A549 (cell line): ENCODE measurements around the gene MYLK3. TPM values are rescaled to one million over a fixed set of nuclear protein-coding genes. Genes with fewer than 3 reads are reported as not detected.
"Not testable (repeated sequence)": the region's sequence is repeated elsewhere in the genome, so short reads cannot be mapped to it uniquely, and the experiment has no call there.

ENCODE experiments used
- ATAC-seq, 2 experiments: fragments of 200-7000 bp in 1 of 2; fragments of >200 bp in 1 of 2; cut with Nextera tagmentation in 1 of 2; cut with Tn5 transposase in 1 of 2; 3 replicates each; pipeline versions ENCODE4 v1.8.0 to v1.9.1; 2018 to 2020; ENCODE audit warnings: mild to moderate bottlenecking in 1 of 2, moderate library complexity in 1 of 2
- CTCF ChIA-PET: fragments of 300-600 bp; sonication (Branson Sonifier 250); formaldehyde crosslinking; extraction: SDS; loops from one replicate; lab custom pipeline; 2021; ENCODE audit warnings: antibody characterized with exemption, inconsistent platforms; lab: Yijun Ruan, JAX
- POLR2A ChIA-PET: fragments of 350-600 bp; formaldehyde crosslinking; extraction: SDS; loops from one replicate; lab custom pipeline; 2021; ENCODE audit warnings: antibody characterized with exemption, inconsistent platforms; lab: Yijun Ruan, JAX
- DNase-seq, 2 experiments: peaks; one replicate each; pipeline versions ENCODE4 v3.0.0 to v3.0.0-alpha.2; 2011 to 2016; ENCODE audit warnings: low read depth in 1 of 2, low spot score in 1 of 2
- FAIRE-seq: peaks from 2 replicates; lab custom pipeline; 2011; peaks lifted over from hg19 to GRCh38; lab: Jason Lieb, UNC
- H3K27ac ChIP-seq, 2 experiments: fragments of >200 bp; sonication (Bioruptor Twin); formaldehyde crosslinking; 3 replicates each; pipeline ENCODE4 v1.5.1; 2016 to 2017
- H3K4me1 ChIP-seq: fragments of >200 bp; sonication (Bioruptor Twin); formaldehyde crosslinking; 3 replicates; pipeline ENCODE4 v1.6.1; 2016
- H3K4me2 ChIP-seq: fragments of >200 bp; sonication (Bioruptor Twin); formaldehyde crosslinking; 3 replicates; pipeline ENCODE4 v1.6.1; 2016
- H3K4me3 ChIP-seq: fragments of >200 bp; sonication (Bioruptor Twin); formaldehyde crosslinking; 3 replicates; pipeline ENCODE4 v1.5.1; 2016
- H3K9me3 ChIP-seq: fragments of >200 bp; sonication (Bioruptor Twin); formaldehyde crosslinking; 3 replicates; pipeline ENCODE4 v1.6.1; 2016
- CBX2 ChIP-seq: fragments of 200-600 bp; sonication (generic); IDR thresholded peaks from 2 replicates; pipeline ENCODE4 v1.6.1; 2016; ENCODE audit warnings: low read depth, mild to moderate bottlenecking, borderline replicate concordance
- EP300 ChIP-seq, 2 experiments: fragments of >200 bp; sonication (Bioruptor Twin); formaldehyde crosslinking; IDR thresholded peaks; 2 replicates in 1 of 2; 3 replicates in 1 of 2; pipeline ENCODE4 v1.6.1; 2016 to 2017
- HEYL ChIP-seq: fragments of 250-450 bp; sonication (Bioruptor Pico); IDR thresholded peaks from 2 replicates; pipeline ENCODE4 v1.8.0; 2021; ENCODE audit warnings: mild to moderate bottlenecking, moderate library complexity
- HOXB13 ChIP-seq: fragments of 250-450 bp; sonication (Bioruptor Pico); IDR thresholded peaks from 2 replicates; pipeline ENCODE4 v1.5.0; 2020; ENCODE audit warnings: low read depth, mild to moderate bottlenecking, moderate library complexity
- KDM5A ChIP-seq: fragments of 200-600 bp; sonication (generic); IDR thresholded peaks from 2 replicates; pipeline ENCODE4 v1.6.1; 2016; ENCODE audit warnings: antibody characterized with exemption, mild to moderate bottlenecking
- MAFK ChIP-seq: fragments of 450-650 bp; IDR thresholded peaks from 2 replicates; pipeline ENCODE4 v1.6.1; 2014; ENCODE audit not compliant: partially characterized antibody
- MAZ ChIP-seq: fragments of 150-350 bp; IDR thresholded peaks from 2 replicates; pipeline ENCODE4 v1.6.1; 2014; ENCODE audit warnings: antibody characterized with exemption, low read depth, low read length, borderline replicate concordance
- POLR2A ChIP-seq: IDR thresholded peaks from 2 replicates; pipeline ENCODE4 v1.6.1; 2012; ENCODE audit warnings: mild to moderate bottlenecking, low read length
- RAD21 ChIP-seq, 2 experiments: fragments of >200 bp in 1 of 2; sonication (Bioruptor Twin) in 1 of 2; formaldehyde crosslinking in 1 of 2; IDR thresholded peaks in 1 of 2; conservative IDR thresholded peaks in 1 of 2; 2 replicates in 1 of 2; 3 replicates in 1 of 2; pipeline ENCODE4 v1.6.1; 2012 to 2018; ENCODE audit warnings: inconsistent platforms in 1 of 2
- RCOR1 ChIP-seq: fragments of 150-350 bp; IDR thresholded peaks from 2 replicates; pipeline ENCODE4 v1.6.1; 2014; ENCODE audit warnings: antibody characterized with exemption, low read length, low read depth
- RNF2 ChIP-seq: fragments of 200-600 bp; sonication (generic); IDR thresholded peaks from 2 replicates; pipeline ENCODE4 v1.6.1; 2016; ENCODE audit warnings: low read depth, mild to moderate bottlenecking, antibody characterized with exemption, moderate library complexity, borderline replicate concordance
- ZFP36 ChIP-seq: fragments of 450-650 bp; IDR thresholded peaks from 2 replicates; pipeline ENCODE4 v1.6.1; 2014; ENCODE audit warnings: borderline replicate concordance; ENCODE audit not compliant: partially characterized antibody
- ZNF302 ChIP-seq: fragments of 250-450 bp; sonication (Bioruptor Pico); IDR thresholded peaks from 2 replicates; pipeline ENCODE4 v1.9.0; 2021; ENCODE audit warnings: inconsistent platforms, mild to moderate bottlenecking, moderate library complexity
- ZSCAN20 ChIP-seq: fragments of 250-450 bp; sonication (Bioruptor Pico); IDR thresholded peaks from 2 replicates; pipeline ENCODE4 v1.8.0; 2022; ENCODE audit warnings: mild to moderate bottlenecking, moderate library complexity
- WGBS: methylation state at CpG from one replicate; pipeline ENCODE4 v1.1.6; 2017; ENCODE audit errors: missing lambda C conversion rate; 5-methylcytosine and 5-hydroxymethylcytosine counted together
- polyA plus RNA-seq, 4 experiments: library from polyadenylated mRNA; depleted of rRNA in 3 of 4; stranded (reverse); fragments of >200 nt; fragmentation: RNase III in 1 of 4; extraction: RNeasy Plus Mini Kit Qiagen cat#74134 plus additional on column Dnase treatment in 1 of 4; gene quantifications; 2 replicates in 3 of 4; 3 replicates in 1 of 4; pipeline ENCODE4 v1.2.3, GENCODE V29; 2011 to 2017
- TF ChIP-seq, protein P1 (sequence below): fragments of 150-350 bp; IDR thresholded peaks from 2 replicates; pipeline ENCODE4 v1.6.1; 2014; ENCODE audit warnings: low read depth, mild to moderate bottlenecking, low read length
- TF ChIP-seq, protein P2 (sequence below): fragments of 250-450 bp; sonication (Bioruptor Pico); IDR thresholded peaks from 2 replicates; pipeline ENCODE4 v1.5.0; 2021; ENCODE audit warnings: mild to moderate bottlenecking, moderate library complexity, borderline replicate concordance
- TF ChIP-seq, protein P3 (sequence below): fragments of >200 bp; sonication (Bioruptor Twin); formaldehyde crosslinking; IDR thresholded peaks from 3 replicates; pipeline ENCODE4 v1.6.1; 2016
- TF ChIP-seq, protein P4 (sequence below): IDR thresholded peaks from 2 replicates; pipeline ENCODE4 v1.6.1; 2012
- TF ChIP-seq, protein P5 (sequence below): fragments of >200 bp; sonication (Bioruptor Twin); formaldehyde crosslinking; IDR thresholded peaks from 2 replicates; pipeline ENCODE4 v1.6.1; 2016

The MYLK3 gene
- polyA plus RNA-seq, 2 of the 4 experiments (the other 2 are of a cell fraction) = 0.05 to 0.16 TPM

DNA sequence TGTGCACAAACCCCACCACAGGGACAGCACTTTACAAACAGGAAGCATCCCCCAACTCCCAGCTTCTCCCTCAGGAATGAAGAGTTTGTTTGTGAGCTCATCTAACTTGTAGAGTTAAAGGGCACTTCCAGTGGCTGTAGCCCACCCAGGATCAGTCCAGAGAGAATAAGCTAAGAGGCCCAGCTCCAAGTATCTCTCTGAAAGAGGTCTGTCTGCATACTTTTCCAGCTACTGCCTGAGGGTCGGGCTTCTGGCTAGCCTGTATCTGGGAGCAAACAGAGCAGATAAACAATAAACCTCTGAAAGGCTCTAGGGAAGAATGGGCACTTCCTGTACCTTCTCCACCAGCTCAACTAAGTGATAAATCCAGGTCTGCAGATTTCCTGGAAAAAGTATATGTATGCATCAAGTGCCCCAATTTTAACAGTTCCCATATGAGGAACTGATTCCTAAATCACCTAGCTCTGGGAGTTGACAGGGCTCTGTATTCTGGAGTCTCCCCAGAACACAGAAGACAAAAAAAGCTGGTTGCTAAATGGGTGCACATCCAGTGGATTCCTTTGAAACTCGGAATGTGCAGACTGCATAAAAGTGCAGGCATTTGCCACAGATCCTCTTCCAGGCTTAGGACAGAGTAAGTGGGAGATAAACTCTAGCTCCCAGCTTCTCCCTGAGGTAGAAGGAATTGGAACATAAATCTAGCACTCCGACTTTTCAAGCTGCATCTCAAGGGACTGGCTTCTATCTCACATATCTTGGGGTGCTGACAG, 37.1 kb upstream of the MYLK3 start (continued):
- TF ChIP-seq, protein P1, sequence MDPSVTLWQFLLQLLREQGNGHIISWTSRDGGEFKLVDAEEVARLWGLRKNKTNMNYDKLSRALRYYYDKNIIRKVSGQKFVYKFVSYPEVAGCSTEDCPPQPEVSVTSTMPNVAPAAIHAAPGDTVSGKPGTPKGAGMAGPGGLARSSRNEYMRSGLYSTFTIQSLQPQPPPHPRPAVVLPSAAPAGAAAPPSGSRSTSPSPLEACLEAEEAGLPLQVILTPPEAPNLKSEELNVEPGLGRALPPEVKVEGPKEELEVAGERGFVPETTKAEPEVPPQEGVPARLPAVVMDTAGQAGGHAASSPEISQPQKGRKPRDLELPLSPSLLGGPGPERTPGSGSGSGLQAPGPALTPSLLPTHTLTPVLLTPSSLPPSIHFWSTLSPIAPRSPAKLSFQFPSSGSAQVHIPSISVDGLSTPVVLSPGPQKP = no peak
- no peak for TF ChIP-seq HEYL (CRISPR knock-in tag)

DNA sequence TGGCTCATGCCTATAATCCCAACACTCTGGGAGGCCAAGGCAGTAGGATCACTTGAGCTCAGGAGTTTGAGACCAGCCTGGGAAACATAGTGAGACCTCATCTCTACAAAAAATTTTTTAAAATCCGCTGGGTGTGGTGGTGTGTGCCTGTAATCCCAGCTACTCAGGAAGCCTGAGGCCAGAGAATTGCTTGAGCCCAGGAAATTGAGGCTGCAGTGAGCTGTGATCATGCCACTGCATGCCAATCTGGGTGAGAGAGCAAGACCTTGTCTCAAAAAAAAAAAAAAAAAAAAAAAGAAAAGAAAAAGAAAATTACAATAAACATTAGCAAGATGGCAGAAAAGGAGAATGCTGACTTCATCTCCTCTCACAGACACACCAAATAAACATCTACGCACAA, 36.4 kb upstream of the MYLK3 start:
- H3K27ac ChIP-seq, H3K4me1 ChIP-seq, H3K4me2 ChIP-seq, H3K9me3 ChIP-seq, FAIRE-seq, H3K4me3 ChIP-seq, DNase-seq, ATAC-seq, POLR2A ChIA-PET: not testable (repeated sequence)
- 82% methylated on average over 2 of the region's 2 CpGs for WGBS
- CTCF ChIA-PET = interaction anchor here (0.6 to 1.7 kb wide), 2 partner anchors 14 to 111 kb away, joined by 3 to 6 read pairs; no protein-coding TSS in a partner anchor

DNA sequence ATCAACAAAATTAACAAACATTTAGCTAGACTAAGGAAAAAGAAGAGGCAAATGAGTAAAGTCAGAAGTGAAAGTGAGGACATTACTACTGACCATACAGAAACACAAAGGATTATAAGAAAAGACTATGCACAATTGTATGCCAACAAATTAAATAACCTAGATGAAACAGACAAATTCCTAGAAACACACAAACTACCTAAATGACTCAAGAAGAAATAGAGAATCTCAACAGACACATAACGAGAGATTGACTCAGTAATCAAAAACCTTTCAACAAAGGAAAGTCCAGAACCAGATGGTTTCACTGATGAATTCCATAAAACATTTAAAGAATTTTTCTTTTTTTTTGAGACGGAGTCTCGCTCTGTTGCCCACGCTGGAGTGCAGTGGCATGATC, 35.7 kb upstream of the MYLK3 start:
- FAIRE-seq = no peak
- TF ChIP-seq RAD21 (conservative IDR thresholded peaks at IDR 0.05 in 1 of 2, IDR thresholded peaks at IDR 0.05 in 1 of 2) = no peak
- no peak for TF ChIP-seq POLR2A
- TF ChIP-seq MAZ = no peak
- no peak for TF ChIP-seq CBX2
- no peak for TF ChIP-seq KDM5A
- TF ChIP-seq ZNF302 (CRISPR knock-in tag) = no peak
- TF ChIP-seq MAFK = no peak
- no peak for TF ChIP-seq HOXB13 (CRISPR knock-in tag)
- TF ChIP-seq, protein P2, sequence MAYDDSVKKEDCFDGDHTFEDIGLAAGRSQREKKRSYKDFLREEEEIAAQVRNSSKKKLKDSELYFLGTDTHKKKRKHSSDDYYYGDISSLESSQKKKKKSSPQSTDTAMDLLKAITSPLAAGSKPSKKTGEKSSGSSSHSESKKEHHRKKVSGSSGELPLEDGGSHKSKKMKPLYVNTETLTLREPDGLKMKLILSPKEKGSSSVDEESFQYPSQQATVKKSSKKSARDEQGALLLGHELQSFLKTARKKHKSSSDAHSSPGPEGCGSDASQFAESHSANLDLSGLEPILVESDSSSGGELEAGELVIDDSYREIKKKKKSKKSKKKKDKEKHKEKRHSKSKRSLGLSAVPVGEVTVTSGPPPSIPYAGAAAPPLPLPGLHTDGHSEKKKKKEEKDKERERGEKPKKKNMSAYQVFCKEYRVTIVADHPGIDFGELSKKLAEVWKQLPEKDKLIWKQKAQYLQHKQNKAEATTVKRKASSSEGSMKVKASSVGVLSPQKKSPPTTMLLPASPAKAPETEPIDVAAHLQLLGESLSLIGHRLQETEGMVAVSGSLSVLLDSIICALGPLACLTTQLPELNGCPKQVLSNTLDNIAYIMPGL = no peak
- no peak for TF ChIP-seq EP300 (IDR thresholded peaks at IDR 0.05)
- TF ChIP-seq, protein P1 = no peak
- no peak for TF ChIP-seq ZSCAN20 (CRISPR knock-in tag)
- TF ChIP-seq, protein P3, sequence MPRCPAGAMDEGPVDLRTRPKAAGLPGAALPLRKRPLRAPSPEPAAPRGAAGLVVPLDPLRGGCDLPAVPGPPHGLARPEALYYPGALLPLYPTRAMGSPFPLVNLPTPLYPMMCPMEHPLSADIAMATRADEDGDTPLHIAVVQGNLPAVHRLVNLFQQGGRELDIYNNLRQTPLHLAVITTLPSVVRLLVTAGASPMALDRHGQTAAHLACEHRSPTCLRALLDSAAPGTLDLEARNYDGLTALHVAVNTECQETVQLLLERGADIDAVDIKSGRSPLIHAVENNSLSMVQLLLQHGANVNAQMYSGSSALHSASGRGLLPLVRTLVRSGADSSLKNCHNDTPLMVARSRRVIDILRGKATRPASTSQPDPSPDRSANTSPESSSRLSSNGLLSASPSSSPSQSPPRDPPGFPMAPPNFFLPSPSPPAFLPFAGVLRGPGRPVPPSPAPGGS = no peak
- TF ChIP-seq ZFP36 = no peak
- no peak for TF ChIP-seq RNF2
- TF ChIP-seq, protein P4, sequence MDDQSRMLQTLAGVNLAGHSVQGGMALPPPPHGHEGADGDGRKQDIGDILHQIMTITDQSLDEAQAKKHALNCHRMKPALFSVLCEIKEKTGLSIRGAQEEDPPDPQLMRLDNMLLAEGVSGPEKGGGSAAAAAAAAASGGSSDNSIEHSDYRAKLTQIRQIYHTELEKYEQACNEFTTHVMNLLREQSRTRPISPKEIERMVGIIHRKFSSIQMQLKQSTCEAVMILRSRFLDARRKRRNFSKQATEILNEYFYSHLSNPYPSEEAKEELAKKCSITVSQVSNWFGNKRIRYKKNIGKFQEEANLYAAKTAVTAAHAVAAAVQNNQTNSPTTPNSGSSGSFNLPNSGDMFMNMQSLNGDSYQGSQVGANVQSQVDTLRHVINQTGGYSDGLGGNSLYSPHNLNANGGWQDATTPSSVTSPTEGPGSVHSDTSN = no peak
- no peak for TF ChIP-seq RCOR1
- TF ChIP-seq, protein P5, sequence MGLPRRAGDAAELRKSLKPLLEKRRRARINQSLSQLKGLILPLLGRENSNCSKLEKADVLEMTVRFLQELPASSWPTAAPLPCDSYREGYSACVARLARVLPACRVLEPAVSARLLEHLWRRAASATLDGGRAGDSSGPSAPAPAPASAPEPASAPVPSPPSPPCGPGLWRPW = no peak
- ChIA-PET CTCF (no interaction called here), POLR2A (no interaction called here)
- Histone ChIP-seq H3K9me3 (no peaks in the 10 kb centered on the region), H3K4me2 (no peak overlapping the region), H3K27ac (no peak overlapping the region), H3K4me1 (no peaks in the 10 kb centered on the region), H3K4me3 (no peak overlapping the region)
- no peak for ATAC-seq
- no peak for DNase-seq
- WGBS = 88% methylated on average over 4 of the region's 4 CpGs
